ENCODE data around the gene MYO3B.

DNA sequence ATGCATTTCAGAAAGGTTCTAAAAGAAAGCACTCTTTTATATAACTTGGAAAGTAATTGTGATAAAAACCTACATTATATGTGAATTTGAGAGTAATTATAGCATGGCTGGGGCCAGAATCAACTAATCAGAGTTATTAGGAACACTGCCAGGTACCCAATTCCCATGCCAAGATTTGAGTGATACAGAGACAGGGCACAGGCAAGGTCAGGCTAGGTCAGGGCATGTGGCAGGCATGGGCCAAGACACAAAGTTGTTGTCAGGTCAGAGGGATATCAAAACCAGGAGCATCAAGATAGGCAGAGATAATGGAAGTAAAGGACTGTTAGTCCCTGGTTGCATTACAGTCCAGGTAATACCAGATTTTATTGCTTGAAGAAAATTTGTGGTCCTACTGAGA is 87.4 kb downstream of the MYO3B start:
- TF ChIP-seq, protein P1, sequence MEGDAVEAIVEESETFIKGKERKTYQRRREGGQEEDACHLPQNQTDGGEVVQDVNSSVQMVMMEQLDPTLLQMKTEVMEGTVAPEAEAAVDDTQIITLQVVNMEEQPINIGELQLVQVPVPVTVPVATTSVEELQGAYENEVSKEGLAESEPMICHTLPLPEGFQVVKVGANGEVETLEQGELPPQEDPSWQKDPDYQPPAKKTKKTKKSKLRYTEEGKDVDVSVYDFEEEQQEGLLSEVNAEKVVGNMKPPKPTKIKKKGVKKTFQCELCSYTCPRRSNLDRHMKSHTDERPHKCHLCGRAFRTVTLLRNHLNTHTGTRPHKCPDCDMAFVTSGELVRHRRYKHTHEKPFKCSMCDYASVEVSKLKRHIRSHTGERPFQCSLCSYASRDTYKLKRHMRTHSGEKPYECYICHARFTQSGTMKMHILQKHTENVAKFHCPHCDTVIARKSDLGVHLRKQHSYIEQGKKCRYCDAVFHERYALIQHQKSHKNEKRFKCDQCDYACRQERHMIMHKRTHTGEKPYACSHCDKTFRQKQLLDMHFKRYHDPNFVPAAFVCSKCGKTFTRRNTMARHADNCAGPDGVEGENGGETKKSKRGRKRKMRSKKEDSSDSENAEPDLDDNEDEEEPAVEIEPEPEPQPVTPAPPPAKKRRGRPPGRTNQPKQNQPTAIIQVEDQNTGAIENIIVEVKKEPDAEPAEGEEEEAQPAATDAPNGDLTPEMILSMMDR (IDR thresholded peaks at IDR 0.05): no peak
- no peak for TF ChIP-seq POLR2A (IDR thresholded peaks at IDR 0.05; ENCODE audit: low read length)
- no peak for TF ChIP-seq ESRRA (IDR thresholded peaks at IDR 0.05; ENCODE audit: borderline replicate concordance, low read length)
- TF ChIP-seq HOXB5 (CRISPR knock-in tag; IDR thresholded peaks at IDR 0.05): no peak
